NB4 (cell line): ENCODE data around the gene ANKRD39.

Experiments used
- CTCF ChIP-seq: IDR thresholded peaks from one replicate; pipeline ENCODE4 v1.5.1; 2012; ENCODE audit warnings: low read depth, low read length
- MAX ChIP-seq: IDR thresholded peaks from 2 replicates; pipeline ENCODE4 v1.6.1; 2011; ENCODE audit warnings: low read depth, low read length
- POLR2A ChIP-seq: IDR thresholded peaks from 2 replicates; pipeline ENCODE4 v1.6.1; 2011; ENCODE audit warnings: mild to moderate bottlenecking; ENCODE audit not compliant: insufficient read length; ENCODE audit errors: extremely low read depth

GRCh38 chr2:96831679-96832078 lies 26.1 kb downstream of the ANKRD39 start:
- TF ChIP-seq CTCF (no peak), MAX (no peak), POLR2A (no peak)
